ENCODE data around the gene NDUFA7. TPM values are rescaled to one million over a fixed set of nuclear protein-coding genes. Genes with fewer than 3 reads are reported as not detected.
A peak's percentile ranks its signal among the peaks of the same experiment; 100 is the strongest.
"Not testable (repeated sequence)": the region's sequence is repeated elsewhere in the genome, so short reads cannot be mapped to it uniquely, and the experiment has no call there.

The NDUFA7 gene
- polyA plus RNA-seq, 3 donors, result 49.9 to 153 (median 133) TPM

DNA sequence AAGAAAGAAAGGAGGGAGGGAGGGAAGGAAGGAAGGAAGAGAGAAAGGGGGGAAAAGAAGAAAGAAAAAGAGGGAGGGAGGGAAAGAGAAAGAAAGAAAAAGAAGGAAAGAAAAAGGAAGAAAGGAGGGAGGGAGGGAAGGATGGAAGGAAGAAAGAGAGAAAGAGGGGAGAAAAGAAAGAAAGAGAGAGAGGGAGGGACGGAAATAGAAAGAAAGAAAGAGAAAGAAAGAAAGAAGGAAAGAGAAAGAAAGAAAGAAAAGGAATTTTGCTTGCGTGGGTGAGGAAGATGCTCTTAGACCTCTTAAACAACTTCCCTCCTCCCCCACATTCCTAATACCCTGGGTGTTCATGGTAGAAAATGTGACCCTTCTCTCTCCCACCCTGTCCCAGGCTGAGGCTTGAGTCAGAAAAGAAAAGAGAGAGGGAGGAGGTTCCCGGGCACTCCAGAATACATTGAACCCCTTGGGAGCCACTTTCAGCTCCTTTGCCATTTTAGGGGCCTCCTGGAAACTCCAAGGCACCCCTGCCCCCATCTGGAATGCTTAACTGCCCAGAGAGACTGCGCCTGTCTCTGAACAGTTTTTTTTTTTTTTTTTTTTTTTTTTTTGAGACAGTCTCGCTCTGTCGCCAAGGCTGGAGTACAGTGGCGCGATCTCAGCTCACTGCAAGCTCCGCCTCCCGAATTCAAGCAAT lies 31.1 kb upstream of the NDUFA7 start:
- H3K27me3 Mint-ChIP-seq (ENCODE audit: low read depth in 3 of 3), result peaks cover 33 to 48% (median 35%) of the 10 kb centered on the region in 3 donors
- Histone ChIP-seq H2AFZ (ENCODE audit: insufficient read depth, low read depth, low read length, poor library complexity, severe bottlenecking) (no peak overlapping the region), H3K4me1 (ENCODE audit: control insufficient read depth in 1 of 2, insufficient read depth in 2 of 2, low read length in 2 of 2) (peaks cover 4 to 5% of the 10 kb centered on the region in 2 donors), H3K4me2 (replicated peaks; ENCODE audit: extremely low read depth, low read length, poor library complexity, severe bottlenecking) (no peak overlapping the region), H3K36me3 (replicated peaks in 1 of 2; ENCODE audit: control insufficient read depth in 1 of 2, insufficient read depth in 2 of 2, low read length in 2 of 2) (no peaks in the 10 kb centered on the region), H3K27me3 (ENCODE audit: control insufficient read depth in 2 of 2, insufficient read depth in 2 of 2, low read length in 2 of 2) (peaks cover 2 to 10% of the 10 kb centered on the region in 2 donors), H3K27ac (ENCODE audit: low read depth in 1 of 2, low read length in 2 of 2) (no peak overlapping the region), H3K79me2 (ENCODE audit: insufficient read depth, low read length) (no peaks in the 10 kb centered on the region), H3K4me3 (replicated peaks in 1 of 3; ENCODE audit: low read depth in 2 of 3, low read length in 3 of 3) (no peak overlapping the region), H4K20me1 (ENCODE audit: insufficient read depth, low read length) (no peaks in the 10 kb centered on the region), H3K9ac (ENCODE audit: insufficient read depth, low read length, poor library complexity, severe bottlenecking) (no peak overlapping the region), H3K9me3 (replicated peaks in 1 of 2; ENCODE audit: control insufficient read depth in 1 of 2, insufficient read depth in 1 of 2, low read length in 2 of 2) (no peaks in the 10 kb centered on the region)
- peaks cover 15% of the 10 kb centered on the region for H3K4me1 Mint-ChIP-seq
- no peak overlapping the region for H3K27ac Mint-ChIP-seq
- H3K36me3 Mint-ChIP-seq, result no peaks in the 10 kb centered on the region
- no peak for DNase-seq
- peaks cover 0 to 4% (median 0%) of the 10 kb centered on the region in 7 donors for H3K9me3 Mint-ChIP-seq
- H3K4me3 Mint-ChIP-seq, result peak overlapping the region in 1 of 2 donors; percentile 49
- intact Hi-C loops (cut with micrococcal nuclease), result loop anchor here in 1 of 2 donors (10.0 kb wide), 1 partner anchor 223 kb away; the partner anchor contains the start of gene MYO1F
- no CpG with 5 or more reads among the region's 10 CpGs for WGBS (ENCODE audit: insufficient coverage)
- TF ChIP-seq CTCF (IDR thresholded peaks at IDR 0.05), result no peak

- H3K27me3 Mint-ChIP-seq (ENCODE audit: low read depth in 3 of 3), result peaks cover 26 to 56% (median 30%) of the 10 kb centered on the region in 3 donors
- H4K20me1 ChIP-seq (ENCODE audit: insufficient read depth, low read length); H3K4me1 Mint-ChIP-seq; H3K4me1 ChIP-seq (ENCODE audit: control insufficient read depth in 1 of 2, insufficient read depth in 2 of 2, low read length in 2 of 2); H3K36me3 ChIP-seq (replicated peaks in 1 of 2; ENCODE audit: control insufficient read depth in 1 of 2, insufficient read depth in 2 of 2, low read length in 2 of 2); H3K9ac ChIP-seq (ENCODE audit: insufficient read depth, low read length, poor library complexity, severe bottlenecking); H3K79me2 ChIP-seq (ENCODE audit: insufficient read depth, low read length); H2AFZ ChIP-seq (ENCODE audit: insufficient read depth, low read depth, low read length, poor library complexity, severe bottlenecking); H3K9me3 ChIP-seq (replicated peaks in 1 of 2; ENCODE audit: control insufficient read depth in 1 of 2, insufficient read depth in 1 of 2, low read length in 2 of 2); H3K4me2 ChIP-seq (replicated peaks; ENCODE audit: extremely low read depth, low read length, poor library complexity, severe bottlenecking); DNase-seq; H3K36me3 Mint-ChIP-seq; H3K4me3 ChIP-seq (replicated peaks in 1 of 3; ENCODE audit: low read depth in 2 of 3, low read length in 3 of 3); H3K27ac Mint-ChIP-seq; H3K9me3 Mint-ChIP-seq; H3K27ac ChIP-seq (ENCODE audit: low read depth in 1 of 2, low read length in 2 of 2): not testable (repeated sequence)
- peak overlapping the region in 1 of 2 donors; percentile 53 for H3K4me3 Mint-ChIP-seq
- intact Hi-C loops (cut with micrococcal nuclease), result loop anchor here in 1 of 2 donors (10.0 kb wide), 1 partner anchor 225 kb away; the partner anchor contains the start of gene MYO1F
- H3K27me3 ChIP-seq (ENCODE audit: control insufficient read depth in 2 of 2, insufficient read depth in 2 of 2, low read length in 2 of 2), result peaks cover 5 to 15% of the 10 kb centered on the region in 2 donors
- WGBS (ENCODE audit: insufficient coverage), result 54% methylated on average over 2 of the region's 8 CpGs
Measured at GRCh38 chr19:8349629-8350372, 28.6 kb upstream of the NDUFA7 start.

All from CD14-positive monocyte (primary cell).